GM12891 (cell line): ENCODE measurements around the gene PCMTD2.

Source experiments
- PAX5 ChIP-seq: IDR thresholded peaks from 2 replicates; pipeline ENCODE4 v1.6.1; 2011; ENCODE audit warnings: low read length, moderate library complexity, mild to moderate bottlenecking; ENCODE audit not compliant: insufficient read depth, severe bottlenecking
- POLR2A ChIP-seq: IDR thresholded peaks from 2 replicates; pipeline ENCODE4 v1.6.1; 2011; ENCODE audit warnings: low read depth, low read length, control low read depth
- POLR2AphosphoS5 ChIP-seq: IDR thresholded peaks from 2 replicates; pipeline ENCODE4 v1.6.1; 2011; ENCODE audit warnings: low read depth, low read length, control low read depth
- TAF1 ChIP-seq: IDR thresholded peaks from 2 replicates; pipeline ENCODE4 v1.6.1; 2011; ENCODE audit warnings: low read depth, low read length, control low read depth

- no peak for TF ChIP-seq POLR2A
- no peak for TF ChIP-seq PAX5
- no peak for TF ChIP-seq POLR2AphosphoS5
- no peak for TF ChIP-seq TAF1
Measured at GRCh38 chr20:64244281-64244805, 11.2 kb upstream of the PCMTD2 start.
